GM18867 (cell line): ENCODE measurements around the gene PDCD4.
A peak's percentile ranks its signal among the peaks of the same experiment; 100 is the strongest.

Experiments
- ATAC-seq: cut with Tn5 transposase; IDR thresholded peaks from one replicate; pipeline ENCODE4 v1.9.1; 2021; ENCODE audit warnings: mild to moderate bottlenecking, moderate library complexity; ENCODE audit not compliant: unreplicated experiment

The PDCD4 gene

DNA sequence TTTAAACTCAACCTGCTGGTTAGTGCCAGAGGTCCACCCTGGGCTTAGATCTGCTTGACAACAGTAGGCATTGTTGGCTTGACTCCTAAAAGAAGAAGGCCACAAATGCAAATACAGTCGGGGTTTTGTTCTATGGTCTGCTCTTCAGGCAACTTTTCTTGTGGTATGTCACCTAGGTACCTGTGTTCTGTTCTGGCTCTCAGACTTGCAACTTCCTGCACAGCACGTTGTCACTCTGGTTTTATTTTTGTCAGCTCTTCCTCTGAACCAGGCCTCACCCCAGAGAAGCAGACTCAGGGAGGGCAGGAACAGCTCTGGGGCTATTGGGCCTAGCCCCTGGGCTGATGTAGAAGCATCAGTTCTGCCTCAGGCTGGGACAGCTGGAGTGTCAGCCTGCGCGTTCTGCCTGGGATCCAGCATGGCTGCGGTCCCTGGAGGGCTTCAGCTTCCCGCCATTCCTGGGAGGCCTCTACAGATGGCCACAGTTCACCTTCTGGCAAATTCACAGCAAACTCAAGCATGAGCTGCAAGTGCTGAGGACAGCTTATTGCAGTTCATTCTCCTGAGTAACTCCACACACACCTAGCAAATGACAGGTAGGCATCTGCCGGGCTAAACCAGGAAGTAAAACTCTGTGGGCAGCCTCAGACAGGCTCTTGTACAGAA is 11.0 kb upstream of the PDCD4 start:
- ATAC-seq, result peak; percentile 64

GRCh38 chr10:110861476-110861875 is 10.3 kb upstream of the PDCD4 start:
- no peak for ATAC-seq

DNA sequence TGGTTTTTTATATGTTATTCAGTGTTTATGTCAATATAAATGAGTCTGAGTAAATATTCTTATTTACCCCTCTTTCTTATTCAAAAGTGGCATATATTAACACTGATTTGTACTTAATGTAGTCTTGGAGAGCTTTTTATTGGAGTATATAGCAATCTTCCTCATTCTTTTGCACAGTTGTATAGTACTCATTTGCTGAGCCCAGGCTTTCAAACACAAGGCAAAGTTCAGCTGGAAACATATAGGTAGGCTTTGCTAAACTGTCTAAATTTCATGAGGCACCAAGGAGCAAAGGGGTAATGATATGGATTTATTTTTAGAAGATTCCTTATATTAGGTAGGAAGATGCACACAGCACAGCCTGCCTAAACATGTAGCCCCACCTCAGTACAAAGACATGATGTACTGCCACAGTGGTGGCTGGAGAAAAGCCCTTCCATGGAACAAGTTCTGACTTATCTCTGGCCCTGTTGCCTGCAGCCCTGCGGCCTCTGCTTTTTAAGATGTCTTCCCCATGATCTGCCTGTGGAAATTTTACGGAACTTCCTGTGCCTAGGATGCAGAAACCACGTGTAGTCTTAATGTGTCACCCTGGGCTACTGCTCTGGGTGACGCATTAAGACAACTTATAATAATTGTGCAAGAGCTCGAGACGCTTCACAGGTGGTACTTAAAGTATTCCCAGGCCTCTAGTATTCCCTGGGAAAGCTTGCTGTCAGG is 9.6 kb upstream of the PDCD4 start:
- no peak for ATAC-seq

GRCh38 chr10:110862961-110863360 is 8.8 kb upstream of the PDCD4 start:
- ATAC-seq, result no peak

- ATAC-seq, result no peak
These were observed 8.4 kb upstream of the PDCD4 start for GRCh38 chr10:110863361-110863760.

DNA sequence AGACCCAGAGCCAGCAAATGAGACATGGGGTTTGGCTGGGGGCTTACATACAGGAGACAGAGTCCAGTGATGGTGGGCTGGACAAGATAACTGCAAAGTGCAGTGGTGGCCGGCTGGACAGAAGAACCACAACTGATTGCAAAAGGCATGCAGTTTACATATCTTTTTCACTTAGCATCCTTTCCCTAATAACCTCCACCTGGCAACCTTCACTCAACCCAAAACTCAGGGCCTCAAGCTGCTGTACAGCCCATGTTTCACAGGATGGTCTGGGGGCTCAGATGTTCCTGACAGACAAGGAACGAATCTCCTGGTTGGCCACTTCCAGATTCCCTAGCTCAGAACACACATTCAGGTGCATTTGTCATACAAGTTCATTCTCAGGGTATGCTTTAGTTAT is 7.8 kb upstream of the PDCD4 start:
- no peak for ATAC-seq

GRCh38 chr10:110864662-110865140 is 7.0 kb upstream of the PDCD4 start:
- peak; percentile 62 for ATAC-seq

DNA sequence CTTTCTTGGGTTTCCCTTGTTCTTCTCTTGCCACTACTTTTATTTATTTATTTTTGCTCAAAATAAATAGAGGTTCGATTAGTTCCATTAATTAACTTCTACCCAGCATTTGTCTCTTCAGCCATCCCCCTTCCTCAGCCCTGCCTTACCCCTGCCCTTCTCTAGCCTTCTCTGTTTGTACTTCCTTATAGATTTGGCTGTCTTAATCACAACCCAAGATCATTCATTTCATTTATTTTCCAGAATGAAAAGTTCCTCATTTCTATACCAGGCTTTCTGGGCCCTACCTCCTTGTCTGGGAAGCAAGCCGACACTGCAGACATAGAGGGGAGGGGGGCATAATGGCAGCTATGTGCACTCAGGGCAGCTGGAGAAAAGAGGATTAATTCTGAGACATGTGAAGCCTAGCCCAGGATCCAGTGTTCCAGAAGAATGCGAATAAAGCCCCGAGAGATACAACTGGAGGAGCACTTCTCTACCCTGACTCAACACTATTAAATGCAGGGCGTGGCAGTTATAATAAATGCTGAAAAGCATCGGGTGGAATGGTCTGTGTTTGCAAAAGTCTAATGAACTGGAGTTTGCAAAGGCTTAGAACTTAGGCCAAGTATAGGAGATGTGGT is 6.4 kb upstream of the PDCD4 start:
- no peak for ATAC-seq

DNA sequence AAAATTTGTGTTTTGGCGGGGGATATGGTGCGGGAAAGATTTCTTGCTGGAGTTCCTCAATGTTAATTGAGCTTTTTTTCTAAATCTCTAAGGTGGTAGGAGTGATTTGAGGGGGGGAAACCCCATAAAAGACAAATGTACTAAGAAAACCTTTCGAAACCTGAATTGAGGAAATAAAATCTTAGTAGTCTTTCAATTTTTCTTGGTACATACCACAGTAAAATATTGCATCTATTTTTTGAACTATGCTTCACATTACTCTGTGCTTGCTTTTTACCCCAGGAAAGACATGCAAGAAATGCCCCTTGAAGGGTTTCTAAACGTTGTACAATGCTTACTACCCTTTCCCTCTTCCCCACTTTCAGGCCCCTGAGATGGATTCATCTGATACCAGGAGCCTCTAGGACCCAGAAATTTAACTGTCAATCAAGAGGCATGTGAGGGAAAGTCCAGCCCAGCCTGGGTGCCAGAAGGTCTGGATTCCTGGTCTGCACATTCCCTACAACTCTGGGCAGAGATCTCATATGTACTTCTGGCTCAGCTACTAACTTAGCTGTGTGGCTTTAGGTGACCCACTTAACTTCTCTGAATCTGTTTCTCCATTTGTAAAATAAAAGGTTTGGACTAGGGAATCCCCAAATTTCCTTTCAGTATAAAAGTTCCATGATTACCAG is 5.8 kb upstream of the PDCD4 start:
- ATAC-seq, result peak; percentile 22

DNA sequence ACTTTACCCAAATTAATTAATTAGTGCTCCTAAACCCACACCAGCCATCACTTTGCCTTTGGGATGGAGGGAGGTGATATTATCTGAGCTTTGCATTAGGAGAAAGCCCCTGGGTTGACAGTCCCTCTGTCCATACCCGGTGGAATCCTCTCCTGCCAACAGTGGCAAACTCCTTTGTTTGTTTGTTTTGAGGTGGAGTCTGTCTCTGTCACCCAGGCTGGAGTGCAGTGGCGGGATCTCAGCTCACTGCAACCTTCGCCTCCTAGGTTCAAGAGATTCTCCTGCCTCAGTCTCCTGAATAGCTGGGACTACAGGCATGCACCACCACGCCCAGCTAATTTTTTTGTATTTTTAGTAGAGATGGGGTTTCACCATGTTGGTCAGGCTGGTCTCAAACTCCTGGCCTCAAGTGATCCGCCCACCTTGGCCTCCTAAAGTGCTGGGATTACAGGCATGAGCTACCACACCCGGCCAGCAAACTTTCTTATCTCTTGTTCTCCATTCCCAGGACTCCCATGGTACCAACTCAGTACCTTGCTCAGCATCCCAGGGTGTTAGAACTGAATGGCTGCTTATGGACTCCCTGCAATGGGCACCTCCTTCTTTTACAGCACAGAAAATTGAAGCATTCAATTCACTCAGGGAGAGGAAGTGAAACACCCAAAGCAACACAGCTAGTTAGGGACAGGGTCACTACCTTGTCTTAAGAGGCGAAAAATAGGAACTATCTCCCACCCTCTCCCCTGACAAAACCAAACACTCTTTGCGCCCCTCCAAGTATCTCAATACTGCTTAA is 4.5 kb upstream of the PDCD4 start:
- ATAC-seq, result peak; percentile 31

- ATAC-seq, result no peak
These were observed 3.8 kb upstream of the PDCD4 start for GRCh38 chr10:110867807-110868465.

- no peak for ATAC-seq
These were observed 2.7 kb upstream of the PDCD4 start for GRCh38 chr10:110868981-110869380.

DNA sequence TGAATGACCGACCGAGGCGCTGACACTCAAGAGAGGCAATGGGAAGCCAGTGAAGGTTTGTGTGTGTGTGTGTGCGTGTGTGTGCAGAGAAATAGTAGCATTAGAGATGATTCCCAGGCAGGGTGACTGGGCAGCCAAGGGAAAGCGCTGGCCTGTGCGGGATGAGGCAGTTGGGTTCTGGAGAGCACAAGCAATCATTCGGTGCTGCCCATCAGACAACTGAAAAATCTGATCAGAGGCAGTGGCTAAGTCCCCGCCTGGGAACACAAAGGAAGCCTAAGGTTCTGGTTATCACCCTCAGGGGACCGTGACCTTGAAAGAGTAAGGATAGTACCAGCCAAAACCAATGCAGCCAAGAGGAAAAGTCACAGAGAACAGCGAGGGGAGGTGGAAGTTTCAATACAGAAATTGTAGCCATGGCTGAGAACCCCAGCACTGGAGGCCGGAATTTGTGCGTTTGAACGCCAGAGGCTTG is 868 bp upstream of the PDCD4 start:
- no peak for ATAC-seq

GRCh38 chr10:110872145-110872983 is 636 bp downstream of the PDCD4 start:
- peak; percentile 40 for ATAC-seq

DNA sequence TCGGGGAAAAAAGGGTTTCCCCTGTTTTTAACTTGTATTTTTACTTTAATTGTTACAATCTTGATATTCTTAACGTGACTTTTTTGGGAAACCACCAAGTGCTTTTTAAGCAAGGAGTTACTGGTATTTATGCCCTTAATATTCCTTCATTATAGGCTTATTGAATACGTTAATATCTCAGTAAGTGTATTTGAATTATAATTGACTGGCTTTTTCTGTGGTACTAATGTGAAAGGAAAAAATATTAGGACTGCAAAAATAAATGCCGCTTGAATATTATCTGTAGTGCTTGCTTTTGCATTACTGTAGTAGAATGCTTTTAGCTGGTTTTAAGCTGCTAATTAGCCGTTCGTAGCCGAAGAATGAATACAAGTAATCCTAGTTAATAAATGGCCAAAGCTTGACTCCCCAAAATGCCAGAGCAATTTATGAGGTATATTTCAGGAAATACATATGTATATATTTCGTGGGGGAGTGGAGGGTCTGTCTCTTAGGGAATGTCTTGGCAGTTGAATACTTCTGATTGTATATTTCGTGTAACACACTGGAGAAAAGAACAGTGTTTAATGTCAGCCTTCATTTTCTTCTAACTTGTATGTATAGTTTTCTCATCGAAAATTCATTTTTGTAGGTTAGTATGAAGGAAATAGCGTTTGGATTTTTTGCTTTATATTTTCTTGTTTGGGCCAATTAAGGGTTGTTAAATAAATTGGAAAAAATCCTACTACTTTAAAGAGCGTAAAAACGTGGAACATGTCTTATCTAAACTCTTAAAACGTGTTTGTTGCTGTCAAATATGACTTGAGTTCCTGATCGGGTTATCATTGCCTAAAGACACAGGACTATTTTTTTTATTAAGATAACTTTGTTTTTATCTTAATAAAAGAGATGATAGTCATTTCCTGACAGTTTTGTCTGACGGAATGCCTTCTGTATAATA is 1.5 kb downstream of the PDCD4 start:
- no peak for ATAC-seq

- no peak for ATAC-seq
These were observed 2.2 kb downstream of the PDCD4 start for GRCh38 chr10:110873951-110874350.

DNA sequence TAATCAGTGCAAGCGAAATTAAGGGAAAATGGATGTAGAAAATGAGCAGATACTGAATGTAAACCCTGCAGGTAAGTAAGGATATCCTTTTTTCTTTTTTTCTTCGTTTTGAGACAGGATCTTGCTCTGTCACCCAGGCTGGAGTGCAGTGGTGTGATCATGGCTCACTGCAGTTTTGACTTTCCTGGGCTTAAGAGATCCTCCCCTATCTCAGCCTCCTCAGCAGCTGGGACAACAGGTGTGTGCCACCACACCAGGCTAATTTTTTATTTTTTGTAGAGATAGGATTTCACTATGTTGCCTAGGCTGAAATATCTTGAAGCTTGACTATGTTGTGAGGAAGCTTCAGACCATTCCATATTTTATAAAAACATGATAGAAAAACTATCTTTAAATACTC is 4.3 kb downstream of the PDCD4 start:
- no peak for ATAC-seq

DNA sequence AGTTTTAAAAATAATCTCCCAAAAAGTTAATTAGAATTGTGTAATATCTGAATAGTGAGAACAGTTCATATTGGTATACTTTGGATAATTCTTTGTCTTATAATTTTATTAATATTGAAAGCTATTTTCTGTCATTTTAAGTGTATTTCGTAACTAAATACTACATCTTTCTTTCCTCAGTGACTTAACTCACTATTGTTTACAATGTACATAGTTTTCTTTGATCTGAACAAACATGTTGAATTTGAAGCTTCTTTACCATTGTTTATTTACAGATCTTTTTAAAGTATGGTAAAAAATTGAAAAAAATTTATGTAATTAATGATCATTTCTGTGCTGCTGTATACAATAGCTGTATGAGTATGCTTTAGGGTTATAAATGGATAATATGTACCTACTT is 5.1 kb downstream of the PDCD4 start:
- ATAC-seq, result no peak
